Prostate gland (tissue), 2 donors: ENCODE data around the gene C1orf94.

ENCODE experiments used
- CTCF ChIP-seq, 4 experiments: fragments of 200-600 bp in 2 of 4; fragments of 450-650 bp in 2 of 4; sonication (generic) in 2 of 4; IDR thresholded peaks; 1 replicate in 3 of 4; 2 replicates in 1 of 4; pipeline ENCODE4 v1.5.1; 2016 to 2019; ENCODE audit warnings: antibody characterized with exemption in 4 of 4, mild to moderate bottlenecking in 2 of 4, moderate library complexity in 2 of 4
- POLR2AphosphoS5 ChIP-seq: sonication (generic); formaldehyde crosslinking; IDR thresholded peaks from one replicate; pipeline ENCODE4 v1.6.1; 2017; ENCODE audit warnings: antibody characterized with exemption

GRCh38 chr1:34147301-34147700 lies 29.4 kb upstream of the C1orf94 start:
- TF ChIP-seq POLR2AphosphoS5 (no peak), CTCF (IDR thresholded peaks at IDR 0.05) (no peak)
